T-helper 2 cell (primary cell): ENCODE results near the gene HBA1.
A peak's percentile ranks its signal among the peaks of the same experiment; 100 is the strongest.
"Not testable (repeated sequence)": the region's sequence is repeated elsewhere in the genome, so short reads cannot be mapped to it uniquely, and the experiment has no call there.

Experiments used
- DNase-seq, 5 experiments: peaks; one replicate each; pipeline versions ENCODE4 v3.0.0 to v3.0.0-alpha.2; 2012 to 2022

Gene HBA1

GRCh38 chr16:160242-160641 is 16.2 kb upstream of the HBA1 start:
- DNase-seq: not testable (repeated sequence)

- no peak for DNase-seq
These were observed 15.7 kb upstream of the HBA1 start for GRCh38 chr16:160691-161190.

- DNase-seq: no peak
These were observed 14.0 kb upstream of the HBA1 start for GRCh38 chr16:162271-162991.

GRCh38 chr16:163139-163538 is 13.3 kb upstream of the HBA1 start:
- DNase-seq: not testable (repeated sequence)

- DNase-seq: not testable (repeated sequence)
These were observed 12.8 kb upstream of the HBA1 start for GRCh38 chr16:163696-164095.

GRCh38 chr16:164134-164823 is 12.2 kb upstream of the HBA1 start:
- not testable (repeated sequence) for DNase-seq

GRCh38 chr16:164827-165538 is 11.5 kb upstream of the HBA1 start:
- DNase-seq: no peak

GRCh38 chr16:165539-166374 is 10.7 kb upstream of the HBA1 start, which contains the start of gene HBM:
HBM (plus strand) TSS chr16:165978; CDS start chr16:165998, 20 bp downstream.
- peak in 1 of 5 experiments; percentile 33 for DNase-seq

- no peak for DNase-seq
These were observed 9.9 kb upstream of the HBA1 start for GRCh38 chr16:166375-167121.

GRCh38 chr16:167122-167690 is 9.3 kb upstream of the HBA1 start:
- DNase-seq: no peak

GRCh38 chr16:168424-168823 is 8.1 kb upstream of the HBA1 start:
- DNase-seq: no peak

- DNase-seq: no peak
These were observed 7.5 kb upstream of the HBA1 start for GRCh38 chr16:169014-169413.

- not testable (repeated sequence) for DNase-seq
These were observed 6.4 kb upstream of the HBA1 start for GRCh38 chr16:170088-170507.

- no peak for DNase-seq
These were observed 5.7 kb upstream of the HBA1 start for GRCh38 chr16:170788-171187.

GRCh38 chr16:172374-172941 is 4.0 kb upstream of the HBA1 start, which contains the start of gene HBA2:
HBA2 (plus strand) TSS chr16:172876; CDS start chr16:172913, 37 bp downstream.
- not testable (repeated sequence) for DNase-seq

GRCh38 chr16:173211-173854 is 3.1 kb upstream of the HBA1 start:
- not testable (repeated sequence) for DNase-seq

- not testable (repeated sequence) for DNase-seq
These were observed 2.3 kb upstream of the HBA1 start for GRCh38 chr16:173928-174769.

GRCh38 chr16:175011-175949 is 1.2 kb upstream of the HBA1 start:
- DNase-seq: no peak
